C4-2B (cell line): Measurements from ENCODE around the gene CREB5.
"Not testable (repeated sequence)": the region's sequence is repeated elsewhere in the genome, so short reads cannot be mapped to it uniquely, and the experiment has no call there.

Source experiments
- H3K27ac ChIP-seq: fragments of 450-650 bp; 2 replicates; pipeline ENCODE4 v1.5.1; 2017
- ZFX ChIP-seq: fragments of 450-650 bp; IDR thresholded peaks from 2 replicates; pipeline ENCODE4 v1.6.1; 2017
- TF ChIP-seq, protein P1 (sequence below): fragments of 450-650 bp; conservative IDR thresholded peaks from 2 replicates; pipeline ENCODE4 v1.5.1; 2017; ENCODE audit warnings: mild to moderate bottlenecking

The CREB5 gene

DNA sequence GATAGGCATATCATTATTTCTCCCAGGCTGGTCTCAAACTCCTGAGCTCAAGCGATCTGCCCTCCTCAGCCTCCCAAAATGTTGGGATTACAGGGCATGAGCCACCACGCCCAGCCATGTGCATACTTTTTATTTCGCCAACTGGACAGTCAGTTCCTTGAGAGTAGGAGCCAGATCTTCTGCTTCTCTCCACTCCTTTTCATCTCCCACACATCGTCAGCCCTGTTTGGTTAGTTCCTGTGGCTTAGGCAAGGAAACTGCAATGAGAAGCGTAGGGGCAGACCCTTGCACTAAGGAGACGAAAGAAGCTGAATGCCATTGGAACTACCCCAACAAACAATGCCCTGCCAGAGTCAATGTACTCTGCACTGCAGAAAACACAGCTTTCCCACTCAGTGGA, 367.6 kb downstream of the CREB5 start:
- H3K27ac ChIP-seq: no peak overlapping the region
- TF ChIP-seq, protein P1, sequence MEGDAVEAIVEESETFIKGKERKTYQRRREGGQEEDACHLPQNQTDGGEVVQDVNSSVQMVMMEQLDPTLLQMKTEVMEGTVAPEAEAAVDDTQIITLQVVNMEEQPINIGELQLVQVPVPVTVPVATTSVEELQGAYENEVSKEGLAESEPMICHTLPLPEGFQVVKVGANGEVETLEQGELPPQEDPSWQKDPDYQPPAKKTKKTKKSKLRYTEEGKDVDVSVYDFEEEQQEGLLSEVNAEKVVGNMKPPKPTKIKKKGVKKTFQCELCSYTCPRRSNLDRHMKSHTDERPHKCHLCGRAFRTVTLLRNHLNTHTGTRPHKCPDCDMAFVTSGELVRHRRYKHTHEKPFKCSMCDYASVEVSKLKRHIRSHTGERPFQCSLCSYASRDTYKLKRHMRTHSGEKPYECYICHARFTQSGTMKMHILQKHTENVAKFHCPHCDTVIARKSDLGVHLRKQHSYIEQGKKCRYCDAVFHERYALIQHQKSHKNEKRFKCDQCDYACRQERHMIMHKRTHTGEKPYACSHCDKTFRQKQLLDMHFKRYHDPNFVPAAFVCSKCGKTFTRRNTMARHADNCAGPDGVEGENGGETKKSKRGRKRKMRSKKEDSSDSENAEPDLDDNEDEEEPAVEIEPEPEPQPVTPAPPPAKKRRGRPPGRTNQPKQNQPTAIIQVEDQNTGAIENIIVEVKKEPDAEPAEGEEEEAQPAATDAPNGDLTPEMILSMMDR: no peak
- no peak for TF ChIP-seq ZFX

DNA sequence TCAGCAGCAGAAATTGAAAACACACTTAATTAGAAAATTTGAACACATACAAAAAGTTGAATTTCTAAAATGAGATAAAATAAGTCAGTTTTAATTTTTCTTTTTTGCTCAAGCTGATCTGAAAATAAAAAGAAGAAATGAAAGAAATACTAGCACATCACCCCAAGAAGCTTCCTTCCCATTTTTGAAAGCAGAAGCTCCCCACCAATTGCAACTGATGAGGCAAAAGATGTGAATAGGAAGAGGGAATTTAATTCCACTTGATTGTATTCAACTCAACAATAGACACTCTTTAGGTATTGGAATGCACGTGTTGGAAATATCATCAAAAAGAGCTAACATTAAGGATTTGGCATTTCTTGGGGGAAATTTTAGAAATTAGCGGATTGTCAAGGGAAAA, 370.0 kb downstream of the CREB5 start:
- TF ChIP-seq, protein P1: no peak
- no peak for TF ChIP-seq ZFX
- H3K27ac ChIP-seq: no peak overlapping the region

DNA sequence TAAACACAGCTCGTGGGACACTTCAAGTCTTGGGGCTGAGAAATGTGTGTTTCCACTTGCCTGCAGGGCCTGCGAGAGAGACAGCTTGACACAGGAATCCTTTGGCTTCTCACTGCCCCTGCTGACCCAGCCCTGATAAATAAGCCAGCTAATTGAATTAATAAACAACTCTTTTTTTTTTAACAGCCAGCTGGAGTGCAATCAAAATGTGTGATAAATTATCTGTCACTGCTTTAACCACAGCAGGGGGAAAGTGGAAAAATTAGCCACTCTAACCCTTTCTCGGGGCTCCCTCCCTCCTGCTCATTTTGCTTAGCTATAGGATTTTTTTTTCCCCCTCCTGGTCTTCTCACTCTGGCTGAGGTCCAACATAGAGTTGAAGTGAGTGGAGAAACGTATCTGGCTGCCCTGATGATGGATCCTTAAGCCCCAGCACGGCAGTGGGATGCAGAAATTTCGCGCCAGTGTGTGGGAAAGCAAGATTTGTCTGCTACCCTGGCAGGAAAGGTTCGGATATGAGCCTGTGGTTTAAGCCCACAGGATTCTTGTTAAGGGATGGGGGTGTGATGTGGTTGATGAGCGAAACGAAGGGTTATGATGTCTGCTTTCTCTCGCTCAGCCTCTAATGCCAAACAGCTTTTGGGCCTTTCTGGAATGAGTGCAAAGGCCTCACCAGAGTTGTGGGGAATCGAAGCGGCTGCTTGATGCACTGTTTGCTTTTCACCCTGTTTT, 372.0 kb downstream of the CREB5 start:
- TF ChIP-seq, protein P1: no peak
- TF ChIP-seq ZFX: no peak
- no peak overlapping the region for H3K27ac ChIP-seq

DNA sequence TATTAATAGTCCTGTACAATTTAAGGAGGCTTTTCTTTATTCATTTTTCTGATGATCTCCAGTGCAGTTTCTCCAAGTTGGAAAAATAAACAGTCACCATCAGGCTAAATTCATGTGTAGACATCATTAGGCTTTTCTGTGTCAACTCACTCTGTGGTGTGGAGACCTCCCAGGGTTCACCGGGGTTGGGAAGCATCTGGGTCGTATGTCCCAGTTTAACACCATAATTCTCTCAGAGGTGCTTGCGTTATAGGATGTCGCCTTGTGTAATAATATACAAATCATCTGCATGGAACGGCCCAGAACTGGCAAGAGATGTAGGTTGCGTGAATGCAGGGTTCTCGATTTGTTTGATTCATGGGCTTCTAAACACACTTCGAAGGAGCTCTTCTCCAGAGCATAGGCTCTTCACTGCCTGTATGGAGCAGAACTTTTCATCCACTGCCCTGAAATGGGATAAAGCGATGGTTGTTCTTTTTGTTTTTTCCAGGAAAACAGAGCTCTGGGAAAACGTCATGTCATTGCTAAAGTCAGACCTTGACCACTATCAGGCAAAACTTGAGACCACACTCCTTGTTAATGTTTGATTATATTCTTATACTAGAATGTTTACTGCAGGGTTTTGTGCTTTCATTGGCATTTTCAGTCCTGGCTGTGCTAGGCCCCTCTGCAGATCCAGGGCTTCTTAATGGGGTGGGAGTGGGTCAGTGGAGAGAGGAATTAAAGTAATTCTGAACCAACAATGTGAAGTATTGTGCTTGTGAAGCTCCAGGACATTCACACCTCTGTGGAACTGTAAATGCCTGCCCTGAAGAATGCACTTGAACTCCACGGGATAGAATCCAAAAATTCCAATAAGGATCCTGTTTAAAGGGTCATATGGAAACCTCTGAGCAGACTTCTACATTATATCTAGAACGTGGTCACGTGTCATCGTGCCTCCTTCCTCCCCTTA, 373.0 kb downstream of the CREB5 start:
- TF ChIP-seq ZFX: no peak
- TF ChIP-seq, protein P1: no peak

DNA sequence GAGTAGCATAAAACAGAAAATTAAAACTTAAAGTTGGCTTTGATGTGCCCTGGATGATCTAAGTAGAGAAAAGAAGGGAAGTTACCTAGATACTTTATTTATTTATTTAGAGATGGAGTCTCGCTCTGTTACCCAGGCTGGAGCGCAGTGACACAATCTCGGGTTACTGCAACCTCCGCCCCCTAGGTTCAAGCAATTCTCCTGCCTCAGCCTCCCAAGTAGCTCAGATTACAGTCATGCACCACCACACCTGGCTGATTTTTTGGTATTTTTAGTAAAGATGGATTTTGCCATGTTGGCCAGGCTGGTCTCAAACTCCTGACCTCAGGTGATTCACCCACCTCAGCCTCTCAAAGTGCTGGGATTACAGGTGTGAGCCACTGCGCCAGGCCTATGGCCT, 373.8 kb downstream of the CREB5 start:
- not testable (repeated sequence) for H3K27ac ChIP-seq

More for the DNA sequence above, 373.0 kb downstream of the CREB5 start:
- no peak overlapping the region for H3K27ac ChIP-seq

DNA sequence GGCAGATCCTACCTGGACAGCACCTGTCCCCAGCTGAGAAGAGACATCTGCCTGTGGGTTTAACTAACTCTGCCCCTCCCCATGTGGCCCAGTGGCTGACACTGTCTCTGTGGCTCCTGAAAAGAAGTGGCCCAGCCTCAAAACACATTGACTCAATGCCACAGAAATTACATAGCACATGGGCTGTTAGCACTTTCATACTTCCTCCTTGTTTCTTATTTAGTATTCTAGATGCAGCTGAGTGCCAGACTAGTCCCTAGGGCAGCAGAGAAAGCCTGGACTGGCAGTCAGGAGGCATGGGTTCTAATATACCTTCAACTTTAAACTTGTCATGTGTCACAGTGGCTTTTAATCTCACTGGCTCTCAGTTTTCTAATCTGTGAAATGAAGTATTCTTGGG, 374.8 kb downstream of the CREB5 start:
- TF ChIP-seq, protein P1: no peak
- TF ChIP-seq ZFX: no peak
- no peak overlapping the region for H3K27ac ChIP-seq

DNA sequence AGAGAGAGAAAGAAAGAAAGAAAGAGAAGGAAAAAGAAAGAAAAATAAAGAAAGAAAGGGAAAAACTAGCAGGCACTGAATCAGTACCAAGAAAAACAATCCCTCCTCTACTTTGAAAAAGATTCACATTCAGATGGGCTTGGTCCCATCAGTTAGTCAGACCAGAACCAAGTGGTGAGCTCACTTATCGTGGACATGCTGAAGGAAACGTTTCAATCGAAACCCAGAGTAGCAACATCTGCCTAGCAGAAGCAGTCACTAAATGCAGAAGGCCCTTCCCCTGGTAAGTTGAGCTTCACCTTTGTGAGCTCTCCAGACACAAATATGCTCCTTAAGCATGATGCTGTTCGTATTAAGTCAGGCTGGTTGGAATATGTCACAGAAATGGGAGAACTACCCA, 378.1 kb downstream of the CREB5 start:
- no peak overlapping the region for H3K27ac ChIP-seq
- no peak for TF ChIP-seq ZFX
- TF ChIP-seq, protein P1: no peak
